ENCODE measurements around the gene ABL2. TPM values are rescaled to one million over a fixed set of nuclear protein-coding genes. Genes with fewer than 3 reads are reported as not detected.

Gene ABL2
- total and polyA plus RNA-seq, 2 donors (not counting 1 experiment from before 2014, with no cell fraction given), result 2.6 to 20.0 TPM

DNA sequence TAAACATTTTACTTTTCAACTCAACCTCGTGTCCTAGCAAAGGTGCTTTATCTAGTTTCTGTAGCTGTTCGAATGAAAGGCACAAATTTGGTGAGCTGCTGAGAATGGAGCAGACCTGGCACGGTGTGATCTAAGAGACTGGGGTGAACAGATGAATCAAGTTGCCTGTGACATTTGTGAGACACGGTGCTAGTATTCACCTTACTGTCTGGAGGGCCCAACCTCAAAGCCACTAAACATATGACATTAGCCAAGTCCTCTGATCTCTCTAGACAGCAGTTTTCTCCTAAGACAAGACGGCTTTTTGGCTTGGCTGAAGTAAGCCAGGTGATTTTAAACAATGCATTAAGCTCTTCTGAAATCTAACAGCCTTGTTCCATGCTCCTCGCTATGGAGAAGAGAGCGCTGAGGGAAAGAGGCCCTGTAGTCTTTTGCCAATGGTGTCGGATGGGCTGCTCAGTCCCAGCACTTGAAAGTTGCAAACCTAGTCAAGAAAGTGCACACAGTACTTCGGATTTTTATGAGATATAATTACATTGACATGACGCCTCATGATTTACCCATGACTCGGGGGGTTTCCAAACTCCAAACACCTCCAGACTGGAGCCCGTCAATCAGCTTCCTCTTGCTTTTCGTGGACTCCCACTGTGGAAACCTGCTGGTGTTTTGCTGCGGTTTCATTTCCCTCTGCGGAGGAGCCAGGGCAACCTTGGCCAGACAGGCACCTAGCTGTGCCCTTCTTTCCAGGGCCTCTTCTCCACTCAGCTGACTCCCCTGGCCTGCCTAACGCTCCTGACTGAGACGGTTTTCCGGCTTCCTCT is 148.4 kb downstream of the ABL2 start:
- DNase-seq, result peak; percentile 93
- peak overlapping the region; percentile 96 for H3K4me2 ChIP-seq (replicated peaks; ENCODE audit: low read depth, low read length, poor library complexity, severe bottlenecking)
- peaks cover 21% of the 10 kb centered on the region for H4K20me1 ChIP-seq (ENCODE audit: control insufficient read depth, insufficient read depth, low read length, poor library complexity, severe bottlenecking)
- ChIA-PET CTCF (interaction anchor here (0.6 to 11.5 kb wide), 11 partner anchors 24 to 730 kb away, joined by 3 to 183 read pairs (median 12); partner anchors contain the start of genes AXDND1 and SOAT1), POLR2A (interaction anchor here (1.3 to 2.9 kb wide), 3 partner anchors 54 to 285 kb away, joined by 7 to 10 read pairs (median 7); partner anchors contain the start of genes AXDND1 and SOAT1)
- peaks cover 1 to 12% of the 10 kb centered on the region in 2 experiments for H3K36me3 ChIP-seq (replicated peaks in 1 of 2; ENCODE audit: control extremely low read depth in 1 of 2, control insufficient read depth in 1 of 2, extremely low read depth in 1 of 2, insufficient read depth in 2 of 2, low read length in 1 of 2)
- TF ChIP-seq, protein P1, sequence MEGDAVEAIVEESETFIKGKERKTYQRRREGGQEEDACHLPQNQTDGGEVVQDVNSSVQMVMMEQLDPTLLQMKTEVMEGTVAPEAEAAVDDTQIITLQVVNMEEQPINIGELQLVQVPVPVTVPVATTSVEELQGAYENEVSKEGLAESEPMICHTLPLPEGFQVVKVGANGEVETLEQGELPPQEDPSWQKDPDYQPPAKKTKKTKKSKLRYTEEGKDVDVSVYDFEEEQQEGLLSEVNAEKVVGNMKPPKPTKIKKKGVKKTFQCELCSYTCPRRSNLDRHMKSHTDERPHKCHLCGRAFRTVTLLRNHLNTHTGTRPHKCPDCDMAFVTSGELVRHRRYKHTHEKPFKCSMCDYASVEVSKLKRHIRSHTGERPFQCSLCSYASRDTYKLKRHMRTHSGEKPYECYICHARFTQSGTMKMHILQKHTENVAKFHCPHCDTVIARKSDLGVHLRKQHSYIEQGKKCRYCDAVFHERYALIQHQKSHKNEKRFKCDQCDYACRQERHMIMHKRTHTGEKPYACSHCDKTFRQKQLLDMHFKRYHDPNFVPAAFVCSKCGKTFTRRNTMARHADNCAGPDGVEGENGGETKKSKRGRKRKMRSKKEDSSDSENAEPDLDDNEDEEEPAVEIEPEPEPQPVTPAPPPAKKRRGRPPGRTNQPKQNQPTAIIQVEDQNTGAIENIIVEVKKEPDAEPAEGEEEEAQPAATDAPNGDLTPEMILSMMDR (IDR thresholded peaks at IDR 0.05), result no peak
- TF ChIP-seq EZH2 (IDR thresholded peaks at IDR 0.05; ENCODE audit: borderline replicate concordance, insufficient read depth, low read depth, low read length, poor library complexity, severe bottlenecking), result no peak
- H3K4me3 Mint-ChIP-seq, result peak overlapping the region; percentile 98
- peaks cover 45% of the 10 kb centered on the region for H3K4me1 Mint-ChIP-seq
- WGBS (ENCODE audit: insufficient coverage), result 33% methylated on average over 15 of the region's 18 CpGs
- H3K27me3 Mint-ChIP-seq, result no peaks in the 10 kb centered on the region
- no peaks in the 10 kb centered on the region for H3K9me3 Mint-ChIP-seq (ENCODE audit: insufficient read depth)
- H3K9ac ChIP-seq (ENCODE audit: low read length), result peak overlapping the region; percentile 92
- ATAC-seq (ENCODE audit: low read depth), result peak; percentile 28
- peak overlapping the region; percentile 72 to 95 (median 87) for H3K4me3 ChIP-seq (ENCODE audit: control extremely low read depth in 1 of 5, extremely low read depth in 1 of 5, insufficient read depth in 1 of 5, low read depth in 2 of 5, low read length in 4 of 5)
- H3K27ac ChIP-seq (ENCODE audit: low read length in 2 of 2), result peak overlapping the region; percentile 94 to 95
- H3K79me2 ChIP-seq (ENCODE audit: control insufficient read depth, insufficient read depth, low read length), result peaks cover 38% of the 10 kb centered on the region
- intact Hi-C loops (cut with micrococcal nuclease), result loop anchor here (1.0 to 5.0 kb wide), 8 partner anchors 46 to 801 kb away; partner anchors contain the start of genes ABL2, RALGPS2, SOAT1 and TOR1AIP1
- peak overlapping the region; percentile 97 for H3K27ac Mint-ChIP-seq
- H3K4me1 ChIP-seq (ENCODE audit: control insufficient read depth in 2 of 2, insufficient read depth in 2 of 2, low read length in 2 of 2), result peaks cover 24 to 36% of the 10 kb centered on the region in 2 donors
- no peaks in the 10 kb centered on the region for H3K27me3 ChIP-seq (replicated peaks in 1 of 4; ENCODE audit: control extremely low read depth in 1 of 4, control insufficient read depth in 3 of 4, insufficient read depth in 4 of 4, low read length in 3 of 4)
- H2AFZ ChIP-seq (ENCODE audit: insufficient read depth, low read depth, low read length, poor library complexity, severe bottlenecking), result peak overlapping the region; percentile 59
- no peaks in the 10 kb centered on the region for H3K9me3 ChIP-seq (ENCODE audit: control extremely low read depth in 1 of 3, control insufficient read depth in 2 of 3, insufficient read depth in 1 of 3, low read length in 2 of 3)

All from B cell (primary cell).